ENCODE results near the gene MED7. TPM values are rescaled to one million over a fixed set of nuclear protein-coding genes. Genes with fewer than 3 reads are reported as not detected.

MED7 gene
- total and polyA plus RNA-seq, 9 of the 15 experiments (the other 6 are each of a cell fraction or from before 2014, with no cell fraction given) = 4.5 to 38.7 (median 12.2) TPM

DNA sequence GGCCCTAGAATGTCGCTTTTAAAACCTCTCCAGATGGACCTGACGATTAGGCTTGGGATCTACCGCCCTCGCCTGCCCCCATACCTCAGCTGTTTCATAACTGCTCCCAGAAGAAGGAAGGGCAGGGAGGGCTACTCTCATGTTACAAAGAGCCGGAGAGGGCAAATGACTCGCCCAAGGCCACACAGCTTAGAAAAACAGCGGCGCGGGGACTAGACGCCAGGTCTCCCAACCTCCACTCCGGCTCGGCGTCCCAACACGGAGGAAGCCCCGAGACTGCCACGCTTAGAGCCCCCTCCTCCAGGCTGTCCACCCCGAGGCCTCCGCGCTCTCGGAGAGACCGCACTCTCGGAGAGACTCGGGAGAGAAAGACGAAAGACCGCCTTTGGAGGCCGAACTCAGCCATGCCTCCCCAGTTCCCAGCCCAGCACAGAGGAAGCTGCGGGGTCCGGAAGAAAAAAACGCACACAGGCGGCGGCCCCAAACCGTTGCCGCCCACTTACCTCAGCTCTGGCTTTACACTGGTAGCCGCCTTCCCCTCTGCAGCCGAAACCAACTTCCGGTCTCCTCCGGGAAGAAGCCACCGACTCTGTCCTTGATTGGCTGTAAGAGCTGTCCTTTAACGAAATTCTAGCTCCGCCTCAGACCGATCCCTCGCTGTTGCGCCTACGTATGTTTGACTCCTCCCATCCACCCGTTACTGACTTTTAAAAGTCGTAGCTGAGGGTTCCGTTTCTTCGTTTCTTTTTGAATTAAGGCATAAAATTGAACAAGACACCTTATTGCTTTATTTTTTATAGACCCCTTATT is at the start of gene MED7 (continued):
- no peak for TF ChIP-seq SRSF9 (IDR thresholded peaks at IDR 0.05; ENCODE audit: borderline replicate concordance, low read depth, low read length)
- peak; percentile 68; the same call in 1 of the 2 replicates for TF ChIP-seq NFRKB (IDR thresholded peaks at IDR 0.05; ENCODE audit: low read depth)
- TF ChIP-seq, protein P1, sequence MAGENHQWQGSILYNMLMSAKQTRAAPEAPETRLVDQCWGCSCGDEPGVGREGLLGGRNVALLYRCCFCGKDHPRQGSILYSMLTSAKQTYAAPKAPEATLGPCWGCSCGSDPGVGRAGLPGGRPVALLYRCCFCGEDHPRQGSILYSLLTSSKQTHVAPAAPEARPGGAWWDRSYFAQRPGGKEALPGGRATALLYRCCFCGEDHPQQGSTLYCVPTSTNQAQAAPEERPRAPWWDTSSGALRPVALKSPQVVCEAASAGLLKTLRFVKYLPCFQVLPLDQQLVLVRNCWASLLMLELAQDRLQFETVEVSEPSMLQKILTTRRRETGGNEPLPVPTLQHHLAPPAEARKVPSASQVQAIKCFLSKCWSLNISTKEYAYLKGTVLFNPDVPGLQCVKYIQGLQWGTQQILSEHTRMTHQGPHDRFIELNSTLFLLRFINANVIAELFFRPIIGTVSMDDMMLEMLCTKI (IDR thresholded peaks at IDR 0.05; ENCODE audit: partially characterized antibody) = no peak
- TF ChIP-seq, protein P2, sequence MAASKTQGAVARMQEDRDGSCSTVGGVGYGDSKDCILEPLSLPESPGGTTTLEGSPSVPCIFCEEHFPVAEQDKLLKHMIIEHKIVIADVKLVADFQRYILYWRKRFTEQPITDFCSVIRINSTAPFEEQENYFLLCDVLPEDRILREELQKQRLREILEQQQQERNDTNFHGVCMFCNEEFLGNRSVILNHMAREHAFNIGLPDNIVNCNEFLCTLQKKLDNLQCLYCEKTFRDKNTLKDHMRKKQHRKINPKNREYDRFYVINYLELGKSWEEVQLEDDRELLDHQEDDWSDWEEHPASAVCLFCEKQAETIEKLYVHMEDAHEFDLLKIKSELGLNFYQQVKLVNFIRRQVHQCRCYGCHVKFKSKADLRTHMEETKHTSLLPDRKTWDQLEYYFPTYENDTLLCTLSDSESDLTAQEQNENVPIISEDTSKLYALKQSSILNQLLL (CRISPR knock-in tag; IDR thresholded peaks at IDR 0.05; ENCODE audit: borderline replicate concordance) = no peak
- no peak for TF ChIP-seq TEAD2 (tag; IDR thresholded peaks at IDR 0.05)
- TF ChIP-seq BMI1 (IDR thresholded peaks at IDR 0.05; ENCODE audit: low read length) = no peak
- no peak for TF ChIP-seq SMARCA4 (IDR thresholded peaks at IDR 0.05)
- TF ChIP-seq, protein P3, sequence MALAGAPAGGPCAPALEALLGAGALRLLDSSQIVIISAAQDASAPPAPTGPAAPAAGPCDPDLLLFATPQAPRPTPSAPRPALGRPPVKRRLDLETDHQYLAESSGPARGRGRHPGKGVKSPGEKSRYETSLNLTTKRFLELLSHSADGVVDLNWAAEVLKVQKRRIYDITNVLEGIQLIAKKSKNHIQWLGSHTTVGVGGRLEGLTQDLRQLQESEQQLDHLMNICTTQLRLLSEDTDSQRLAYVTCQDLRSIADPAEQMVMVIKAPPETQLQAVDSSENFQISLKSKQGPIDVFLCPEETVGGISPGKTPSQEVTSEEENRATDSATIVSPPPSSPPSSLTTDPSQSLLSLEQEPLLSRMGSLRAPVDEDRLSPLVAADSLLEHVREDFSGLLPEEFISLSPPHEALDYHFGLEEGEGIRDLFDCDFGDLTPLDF (CRISPR knock-in tag; IDR thresholded peaks at IDR 0.05) = no peak
- TF ChIP-seq, protein P4, sequence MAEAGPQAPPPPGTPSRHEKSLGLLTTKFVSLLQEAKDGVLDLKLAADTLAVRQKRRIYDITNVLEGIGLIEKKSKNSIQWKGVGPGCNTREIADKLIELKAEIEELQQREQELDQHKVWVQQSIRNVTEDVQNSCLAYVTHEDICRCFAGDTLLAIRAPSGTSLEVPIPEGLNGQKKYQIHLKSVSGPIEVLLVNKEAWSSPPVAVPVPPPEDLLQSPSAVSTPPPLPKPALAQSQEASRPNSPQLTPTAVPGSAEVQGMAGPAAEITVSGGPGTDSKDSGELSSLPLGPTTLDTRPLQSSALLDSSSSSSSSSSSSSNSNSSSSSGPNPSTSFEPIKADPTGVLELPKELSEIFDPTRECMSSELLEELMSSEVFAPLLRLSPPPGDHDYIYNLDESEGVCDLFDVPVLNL (CRISPR knock-in tag; IDR thresholded peaks at IDR 0.05; ENCODE audit: low read depth) = no peak
- TF ChIP-seq SAFB (IDR thresholded peaks at IDR 0.05; ENCODE audit: borderline replicate concordance, low read depth, low read length) = no peak
- no peak; the same call in 1 of the 2 replicates for TF ChIP-seq CC2D1A (IDR thresholded peaks at IDR 0.05)
- TF ChIP-seq STAG1 (CRISPR knock-in tag; IDR thresholded peaks at IDR 0.05; ENCODE audit: borderline replicate concordance) = no peak
- no peak for TF ChIP-seq HIVEP1 (CRISPR knock-in tag; IDR thresholded peaks at IDR 0.05)
- no peak for TF ChIP-seq RFX7 (CRISPR knock-in tag; IDR thresholded peaks at IDR 0.05)
- TF ChIP-seq, protein P5, sequence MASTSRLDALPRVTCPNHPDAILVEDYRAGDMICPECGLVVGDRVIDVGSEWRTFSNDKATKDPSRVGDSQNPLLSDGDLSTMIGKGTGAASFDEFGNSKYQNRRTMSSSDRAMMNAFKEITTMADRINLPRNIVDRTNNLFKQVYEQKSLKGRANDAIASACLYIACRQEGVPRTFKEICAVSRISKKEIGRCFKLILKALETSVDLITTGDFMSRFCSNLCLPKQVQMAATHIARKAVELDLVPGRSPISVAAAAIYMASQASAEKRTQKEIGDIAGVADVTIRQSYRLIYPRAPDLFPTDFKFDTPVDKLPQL (IDR thresholded peaks at IDR 0.05; ENCODE audit: extremely low read depth, insufficient read length) = peak; percentile 31
- peak; percentile 25; the same call in 1 of the 2 replicates for TF ChIP-seq L3MBTL2 (IDR thresholded peaks at IDR 0.05)
- peak; percentile 88 for TF ChIP-seq POLR2A (conservative IDR thresholded peaks at IDR 0.05)
- TF ChIP-seq, protein P6, sequence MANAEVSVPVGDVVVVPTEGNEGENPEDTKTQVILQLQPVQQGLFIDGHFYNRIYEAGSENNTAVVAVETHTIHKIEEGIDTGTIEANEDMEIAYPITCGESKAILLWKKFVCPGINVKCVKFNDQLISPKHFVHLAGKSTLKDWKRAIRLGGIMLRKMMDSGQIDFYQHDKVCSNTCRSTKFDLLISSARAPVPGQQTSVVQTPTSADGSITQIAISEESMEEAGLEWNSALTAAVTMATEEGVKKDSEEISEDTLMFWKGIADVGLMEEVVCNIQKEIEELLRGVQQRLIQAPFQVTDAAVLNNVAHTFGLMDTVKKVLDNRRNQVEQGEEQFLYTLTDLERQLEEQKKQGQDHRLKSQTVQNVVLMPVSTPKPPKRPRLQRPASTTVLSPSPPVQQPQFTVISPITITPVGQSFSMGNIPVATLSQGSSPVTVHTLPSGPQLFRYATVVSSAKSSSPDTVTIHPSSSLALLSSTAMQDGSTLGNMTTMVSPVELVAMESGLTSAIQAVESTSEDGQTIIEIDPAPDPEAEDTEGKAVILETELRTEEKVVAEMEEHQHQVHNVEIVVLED (CRISPR knock-in tag; IDR thresholded peaks at IDR 0.05) = no peak
- TF ChIP-seq TAF9B (IDR thresholded peaks at IDR 0.05; ENCODE audit: partially characterized antibody) = peak; percentile 77
- TF ChIP-seq SMAD1 (IDR thresholded peaks at IDR 0.05; ENCODE audit: low read depth, low read length, partially characterized antibody) = no peak
- TF ChIP-seq, protein P7, sequence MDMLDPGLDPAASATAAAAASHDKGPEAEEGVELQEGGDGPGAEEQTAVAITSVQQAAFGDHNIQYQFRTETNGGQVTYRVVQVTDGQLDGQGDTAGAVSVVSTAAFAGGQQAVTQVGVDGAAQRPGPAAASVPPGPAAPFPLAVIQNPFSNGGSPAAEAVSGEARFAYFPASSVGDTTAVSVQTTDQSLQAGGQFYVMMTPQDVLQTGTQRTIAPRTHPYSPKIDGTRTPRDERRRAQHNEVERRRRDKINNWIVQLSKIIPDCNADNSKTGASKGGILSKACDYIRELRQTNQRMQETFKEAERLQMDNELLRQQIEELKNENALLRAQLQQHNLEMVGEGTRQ (CRISPR knock-in tag; IDR thresholded peaks at IDR 0.05) = no peak
